Memory B cell (primary cell): ENCODE measurements around the gene CDH15.

Experiments
- ATAC-seq: fragments of 150-1000 bp; cut with Tn5 transposase; 2 replicates; pipeline ENCODE4 v1.10.0; 2021; ENCODE audit warnings: low read depth, mild to moderate bottlenecking, moderate library complexity
- DNase-seq, 2 donors: peaks; one replicate each; pipeline ENCODE4 v3.0.0; 2022; ENCODE audit warnings: low spot score in 2 of 2
- H3K27ac Mint-ChIP-seq: one replicate; pipeline ENCODE4 v1.8.0; 2022; ENCODE audit warnings: mild to moderate bottlenecking, moderate library complexity, mixed read lengths
- H3K27me3 Mint-ChIP-seq: one replicate; pipeline ENCODE4 v1.8.0; 2022; ENCODE audit warnings: mixed read lengths
- H3K36me3 Mint-ChIP-seq: one replicate; pipeline ENCODE4 v1.8.0; 2022; ENCODE audit warnings: mild to moderate bottlenecking, mixed read lengths
- H3K4me1 Mint-ChIP-seq: one replicate; pipeline ENCODE4 v1.8.0; 2022; ENCODE audit warnings: mixed read lengths
- H3K4me3 Mint-ChIP-seq: one replicate; pipeline ENCODE4 v1.8.0; 2022; ENCODE audit warnings: mild to moderate bottlenecking, moderate library complexity, mixed read lengths
- H3K9me3 Mint-ChIP-seq: one replicate; pipeline ENCODE4 v1.8.0; 2022; ENCODE audit warnings: mixed read lengths

Gene CDH15

DNA sequence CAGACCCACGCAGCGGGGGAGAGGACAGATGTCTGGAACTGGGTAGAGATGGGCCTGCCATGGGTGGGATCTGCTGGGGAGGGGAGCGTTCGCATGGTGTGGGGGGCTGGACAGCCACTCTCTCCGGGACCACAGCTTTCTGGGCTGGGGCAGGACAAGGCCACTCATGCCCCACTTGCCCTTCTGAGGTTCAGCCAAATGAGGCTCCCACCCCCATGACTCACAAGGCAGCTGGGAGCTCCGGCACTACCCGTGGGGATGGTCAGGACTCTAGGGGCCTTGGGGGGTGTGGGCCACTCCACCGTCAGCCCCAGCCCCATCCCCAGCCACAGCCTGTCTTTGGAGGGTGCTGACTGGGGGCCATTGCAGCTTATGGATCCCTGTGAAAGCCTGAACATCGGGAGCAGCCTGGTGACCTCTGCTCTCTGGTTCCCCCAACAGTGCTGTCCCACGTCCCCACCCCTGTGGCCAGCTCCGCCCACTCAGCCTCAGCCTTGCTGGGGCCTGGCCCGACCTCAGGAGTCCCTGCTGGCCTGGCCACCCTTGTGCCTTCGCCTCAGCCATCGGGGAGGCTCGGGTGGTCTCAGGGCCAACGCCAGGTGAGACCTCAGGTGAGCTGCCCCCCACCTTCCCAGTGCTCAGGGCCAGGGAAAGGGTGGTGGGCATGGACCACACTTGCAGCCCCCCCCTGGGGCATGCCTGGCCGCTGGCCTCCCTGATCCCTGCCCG is 4.7 kb upstream of the CDH15 start:
- Mint-ChIP-seq H3K27ac (no peak overlapping the region), H3K27me3 (peaks cover 19% of the 10 kb centered on the region), H3K36me3 (no peaks in the 10 kb centered on the region), H3K4me1 (peaks cover 25% of the 10 kb centered on the region), H3K9me3 (no peaks in the 10 kb centered on the region), H3K4me3 (no peak overlapping the region)
- DNase-seq (peak in 1 of 2 donors; percentile 16), ATAC-seq (no peak)

GRCh38 chr16:89167425-89167941 is 4.1 kb upstream of the CDH15 start:
- DNase-seq (peak; percentile 93 to 98), ATAC-seq (peak; percentile 44)
- Mint-ChIP-seq H3K27ac (no peak overlapping the region), H3K4me3 (no peak overlapping the region), H3K9me3 (no peaks in the 10 kb centered on the region), H3K27me3 (peaks cover 14% of the 10 kb centered on the region), H3K36me3 (no peaks in the 10 kb centered on the region), H3K4me1 (peaks cover 20% of the 10 kb centered on the region)

DNA sequence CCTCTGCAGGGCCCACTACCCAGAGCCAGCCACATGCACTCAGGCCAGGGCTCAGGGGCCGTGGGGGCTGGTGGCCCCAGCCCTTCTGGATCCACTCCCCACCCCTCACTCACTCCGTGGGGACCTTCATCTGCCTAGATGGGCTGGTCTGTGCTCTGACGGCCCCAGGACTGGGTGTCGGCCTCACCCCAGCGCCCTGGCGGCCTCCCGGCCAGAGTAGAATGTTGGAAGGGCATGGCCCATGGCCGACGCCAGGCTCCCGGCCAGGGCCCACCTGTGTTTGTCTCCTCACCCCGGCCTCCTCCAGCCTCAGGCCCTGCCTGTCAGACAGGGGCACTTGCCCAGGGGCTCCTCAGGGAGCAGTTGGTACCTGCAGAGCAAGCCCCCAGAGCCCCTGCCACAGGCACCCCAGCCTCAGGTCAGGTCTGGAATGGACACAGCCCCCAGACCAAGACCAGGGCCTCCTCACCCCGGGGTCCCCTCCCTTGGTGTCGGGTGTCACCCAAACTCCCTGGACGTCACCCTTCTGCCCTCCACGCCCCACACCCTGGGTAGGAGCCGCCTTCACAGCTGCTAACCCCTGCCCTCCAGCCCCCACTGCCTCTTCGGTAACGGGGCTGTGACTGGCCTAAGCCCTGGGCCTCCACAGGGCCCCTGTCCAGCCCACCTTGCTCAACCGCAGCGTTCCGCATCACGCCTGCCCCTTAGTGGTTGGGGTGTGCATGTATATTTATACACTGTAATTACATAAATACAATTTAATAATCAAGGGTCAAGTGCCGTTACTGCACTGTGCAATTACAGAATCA is 3.0 kb upstream of the CDH15 start:
- ATAC-seq (no peak), DNase-seq (peak in 1 of 2 donors; percentile 31)
- Mint-ChIP-seq H3K36me3 (no peaks in the 10 kb centered on the region), H3K4me3 (no peak overlapping the region), H3K27ac (no peak overlapping the region), H3K4me1 (peaks cover 20% of the 10 kb centered on the region), H3K27me3 (peaks cover 14% of the 10 kb centered on the region), H3K9me3 (no peaks in the 10 kb centered on the region)

DNA sequence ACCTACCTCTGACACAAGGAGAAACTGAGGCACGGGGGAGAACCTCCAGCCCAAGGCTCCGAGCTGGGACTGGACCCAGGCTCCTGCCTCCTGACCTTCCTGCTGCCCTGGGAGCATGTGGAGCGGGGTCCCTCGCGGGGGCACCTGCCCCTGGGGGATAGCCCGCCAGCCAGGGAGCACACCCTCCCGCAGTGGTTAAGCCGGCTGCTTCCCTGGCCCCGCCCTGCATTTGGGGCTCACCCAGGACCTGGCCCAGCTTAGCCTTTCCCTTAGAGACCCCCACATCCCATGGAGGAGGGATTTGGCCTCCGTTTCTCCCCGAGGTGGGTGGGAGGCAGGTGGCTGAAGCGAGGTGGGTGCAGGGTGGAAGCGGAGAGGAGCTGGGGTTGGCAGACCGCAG is 1.8 kb upstream of the CDH15 start:
- Mint-ChIP-seq H3K27me3 (peaks cover 14% of the 10 kb centered on the region), H3K4me1 (peaks cover 20% of the 10 kb centered on the region), H3K4me3 (no peak overlapping the region), H3K9me3 (no peaks in the 10 kb centered on the region), H3K36me3 (no peaks in the 10 kb centered on the region), H3K27ac (no peak overlapping the region)
- DNase-seq = peak in 1 of 2 donors; percentile 15
- ATAC-seq = no peak

DNA sequence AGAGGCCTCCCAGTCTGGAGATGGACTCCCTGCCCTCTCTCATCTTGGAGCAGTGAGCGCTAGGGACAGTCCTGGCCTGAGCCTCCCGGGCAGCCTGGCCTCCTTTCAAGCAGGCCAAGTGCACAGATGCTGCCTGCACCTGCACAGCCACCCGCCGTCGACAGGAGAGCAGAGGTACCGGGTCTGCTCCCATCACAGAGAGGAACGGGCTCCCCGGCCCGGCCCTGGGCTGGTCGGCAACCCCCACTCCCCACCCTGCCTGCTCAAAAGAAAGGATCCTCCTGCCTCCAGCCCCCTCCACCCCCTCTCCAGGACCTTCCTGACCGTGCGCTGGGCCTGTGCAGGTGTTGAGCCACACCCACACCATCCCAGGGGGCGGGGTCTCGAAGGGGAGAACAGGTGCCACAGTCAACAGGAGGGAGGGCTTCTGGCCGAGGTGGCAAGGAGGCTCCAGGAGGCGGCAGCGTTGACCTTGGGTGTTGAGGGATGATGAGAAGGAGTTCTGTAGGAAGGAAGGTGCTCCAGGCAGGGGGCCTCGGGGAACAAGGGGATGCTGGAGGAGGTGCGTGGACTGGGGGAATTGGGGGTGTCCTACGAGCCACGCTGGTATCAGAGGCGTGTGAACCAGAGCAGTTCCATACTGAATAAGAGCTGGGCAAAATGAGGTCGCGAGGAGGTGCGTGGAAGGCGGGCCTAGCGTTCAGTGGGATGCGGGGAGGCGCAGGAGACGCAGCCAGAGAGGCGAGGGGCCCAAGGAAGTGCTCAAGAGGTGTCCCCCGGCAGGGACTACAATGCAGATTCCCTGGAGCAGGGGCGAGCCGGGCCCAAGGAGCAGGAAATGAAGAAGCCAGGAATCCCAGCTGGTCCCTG is 967 bp upstream of the CDH15 start:
- Mint-ChIP-seq H3K27ac (no peak overlapping the region), H3K9me3 (no peaks in the 10 kb centered on the region), H3K27me3 (peaks cover 13% of the 10 kb centered on the region), H3K36me3 (no peaks in the 10 kb centered on the region), H3K4me1 (peaks cover 18% of the 10 kb centered on the region), H3K4me3 (peak overlapping the region; percentile 69)
- ATAC-seq (no peak), DNase-seq (peak in 1 of 2 donors; percentile 34)

- H3K27ac Mint-ChIP-seq = no peak overlapping the region
- no peaks in the 10 kb centered on the region for H3K36me3 Mint-ChIP-seq
- H3K4me1 Mint-ChIP-seq = peaks cover 11% of the 10 kb centered on the region
- DNase-seq (no peak), ATAC-seq (no peak)
- no peak overlapping the region for H3K4me3 Mint-ChIP-seq
- H3K27me3 Mint-ChIP-seq = peaks cover 10% of the 10 kb centered on the region
- H3K9me3 Mint-ChIP-seq = no peaks in the 10 kb centered on the region
Observed at GRCh38 chr16:89172171-89172527, 601 bp downstream of the CDH15 start.

DNA sequence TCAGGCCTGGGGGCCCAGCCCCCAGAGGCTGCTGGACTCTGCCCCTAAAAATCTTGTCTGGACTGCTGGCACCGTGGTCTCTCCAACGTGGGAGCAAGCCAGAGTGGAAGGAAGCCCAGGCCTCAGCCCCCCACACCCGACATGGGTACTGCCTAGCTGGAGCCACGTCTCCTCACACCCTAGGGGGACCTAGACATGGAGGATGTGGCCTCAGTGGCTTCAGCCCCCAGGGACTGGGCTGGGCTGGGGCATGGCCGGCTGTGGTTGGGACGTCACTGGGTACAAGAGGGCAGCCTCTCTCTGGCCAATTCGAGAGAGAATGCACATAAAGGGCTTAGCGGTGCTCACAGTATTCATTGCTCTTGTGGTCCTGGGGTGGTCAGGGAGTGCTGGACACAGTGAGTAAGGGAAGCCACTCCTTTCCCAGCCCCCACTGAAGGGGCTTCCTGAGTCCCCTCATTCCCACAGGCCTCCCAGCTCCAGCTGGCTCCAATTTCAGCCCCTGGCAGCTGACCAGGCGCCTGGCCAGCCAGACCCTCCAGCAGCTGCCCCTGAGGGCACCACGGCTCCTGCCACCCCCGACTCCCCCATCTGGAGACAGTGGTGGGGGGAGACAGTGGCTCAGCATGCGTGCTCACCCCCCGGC is 1.1 kb downstream of the CDH15 start:
- peaks cover 10% of the 10 kb centered on the region for H3K27me3 Mint-ChIP-seq
- no peak overlapping the region for H3K27ac Mint-ChIP-seq
- no peaks in the 10 kb centered on the region for H3K36me3 Mint-ChIP-seq
- ATAC-seq (no peak), DNase-seq (peak in 1 of 2 donors; percentile 18)
- no peak overlapping the region for H3K4me3 Mint-ChIP-seq
- H3K9me3 Mint-ChIP-seq = no peaks in the 10 kb centered on the region
- peaks cover 8% of the 10 kb centered on the region for H3K4me1 Mint-ChIP-seq

- ATAC-seq = no peak
- H3K36me3 Mint-ChIP-seq = no peaks in the 10 kb centered on the region
- H3K4me1 Mint-ChIP-seq = peaks cover 8% of the 10 kb centered on the region
- peaks cover 10% of the 10 kb centered on the region for H3K27me3 Mint-ChIP-seq
- peak in 1 of 2 donors; percentile 34 for DNase-seq
- no peak overlapping the region for H3K4me3 Mint-ChIP-seq
- H3K9me3 Mint-ChIP-seq = no peaks in the 10 kb centered on the region
- no peak overlapping the region for H3K27ac Mint-ChIP-seq
Observed at GRCh38 chr16:89173174-89173921, 1.8 kb downstream of the CDH15 start.

DNA sequence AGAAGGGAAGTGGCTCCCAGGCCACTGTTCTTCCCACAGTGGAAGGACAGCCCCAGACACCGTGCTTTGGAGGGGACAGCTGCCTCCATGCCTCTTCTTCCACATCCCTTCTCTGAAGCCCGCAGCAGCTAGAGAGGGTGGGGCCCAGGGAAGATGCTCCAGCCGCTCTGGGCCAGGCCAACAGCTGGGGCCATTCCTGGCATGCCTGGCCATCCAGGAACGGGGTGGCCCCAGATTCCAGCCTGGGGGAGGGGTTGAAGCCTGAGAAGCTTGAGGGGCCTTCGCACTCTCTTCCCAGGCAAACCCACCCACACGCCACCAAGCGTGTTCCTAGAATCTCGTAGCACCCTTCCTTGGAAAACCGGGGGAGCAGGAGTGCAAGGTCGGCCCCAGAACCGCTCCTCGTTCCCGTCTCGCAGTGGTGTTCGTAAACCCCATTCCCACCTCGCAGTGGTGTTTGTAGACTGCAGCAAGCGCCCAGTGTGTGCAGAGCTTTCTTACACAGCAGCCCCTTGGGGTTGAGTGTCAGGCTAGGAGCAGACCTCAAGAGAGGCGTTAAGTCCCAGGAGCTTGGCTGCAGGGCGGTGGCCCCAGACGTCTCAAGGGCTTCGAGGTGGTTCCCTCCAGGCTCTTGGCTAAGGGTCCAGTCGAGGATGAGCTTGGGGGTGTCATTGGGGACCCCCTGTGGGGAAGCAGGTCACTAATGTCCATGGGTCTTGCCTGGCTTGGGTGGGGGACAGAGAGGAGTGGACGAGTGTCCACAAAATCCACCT is 2.7 kb downstream of the CDH15 start:
- Mint-ChIP-seq H3K4me1 (peaks cover 8% of the 10 kb centered on the region), H3K27me3 (peaks cover 7% of the 10 kb centered on the region), H3K9me3 (no peaks in the 10 kb centered on the region), H3K36me3 (no peaks in the 10 kb centered on the region), H3K4me3 (no peak overlapping the region), H3K27ac (no peak overlapping the region)
- DNase-seq = no peak
- ATAC-seq = no peak

GRCh38 chr16:89174877-89175276 is 3.3 kb downstream of the CDH15 start:
- H3K4me1 Mint-ChIP-seq = peaks cover 8% of the 10 kb centered on the region
- no peak overlapping the region for H3K27ac Mint-ChIP-seq
- H3K9me3 Mint-ChIP-seq = no peaks in the 10 kb centered on the region
- DNase-seq = no peak
- H3K36me3 Mint-ChIP-seq = no peaks in the 10 kb centered on the region
- peaks cover 7% of the 10 kb centered on the region for H3K27me3 Mint-ChIP-seq
- no peak overlapping the region for H3K4me3 Mint-ChIP-seq
- no peak for ATAC-seq

DNA sequence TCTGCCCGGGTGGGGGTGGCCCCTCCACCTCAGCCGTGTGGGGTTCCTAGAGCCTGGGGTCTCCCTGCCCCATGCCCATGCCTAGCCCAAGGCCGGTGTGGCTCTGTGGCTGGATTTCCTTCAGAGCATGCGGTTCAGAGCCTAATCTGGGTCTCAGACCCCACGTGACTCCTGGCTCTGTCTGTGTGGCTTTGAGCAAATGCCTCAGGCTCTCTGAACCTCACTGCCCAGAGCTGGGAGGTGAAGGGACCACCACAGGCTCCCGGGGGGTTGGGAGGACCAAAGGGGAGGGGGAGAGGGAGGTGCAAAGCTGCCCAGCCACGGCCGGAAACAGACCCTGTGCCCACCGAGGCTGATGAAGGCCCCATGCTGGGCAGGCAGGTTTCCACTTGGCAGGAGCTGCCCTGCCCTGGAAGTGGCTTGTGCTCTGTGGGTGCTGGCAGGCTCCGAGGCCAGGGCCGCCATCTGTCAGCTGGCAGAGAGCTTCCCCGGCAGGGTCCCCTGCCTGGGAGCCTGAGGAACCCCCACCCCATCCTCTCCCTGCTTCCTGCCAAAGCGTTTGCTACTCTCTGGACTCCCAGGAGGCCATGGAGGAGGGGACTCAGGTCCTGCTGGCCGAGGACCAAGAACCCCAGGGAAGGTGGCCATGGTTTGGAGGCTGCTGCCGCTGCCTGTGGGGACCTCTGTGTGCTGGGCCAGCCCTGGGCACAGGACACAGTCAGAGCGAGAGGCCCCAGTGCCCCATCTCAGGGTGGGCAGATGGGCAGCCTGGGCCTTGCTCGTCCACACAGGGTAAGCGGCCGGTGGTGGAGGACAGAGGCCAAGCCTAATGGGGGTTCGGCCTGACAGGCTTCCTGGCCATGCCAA is 4.0 kb downstream of the CDH15 start:
- Mint-ChIP-seq H3K9me3 (no peaks in the 10 kb centered on the region), H3K4me1 (peaks cover 5% of the 10 kb centered on the region), H3K4me3 (no peak overlapping the region), H3K27ac (no peak overlapping the region), H3K36me3 (no peaks in the 10 kb centered on the region), H3K27me3 (peaks cover 6% of the 10 kb centered on the region)
- DNase-seq (no peak), ATAC-seq (no peak)
